H1 (cell line): ENCODE measurements around the gene SLC23A1. TPM values are rescaled to one million over a fixed set of nuclear protein-coding genes. Genes with fewer than 3 reads are reported as not detected.

Source experiments
- CTCF ChIA-PET: fragments of 300-600 bp; sonication (Branson Sonifier 250); formaldehyde crosslinking; loops from one replicate; lab custom pipeline; 2021; ENCODE audit not compliant: partially characterized antibody; lab: Charles Lee
- POLR2A ChIA-PET: fragments of 300-600 bp; sonication (Branson Sonifier 250); formaldehyde crosslinking; loops from one replicate; lab custom pipeline; 2021; ENCODE audit warnings: inconsistent platforms; ENCODE audit not compliant: partially characterized antibody; lab: Charles Lee
- DNase-seq, 2 experiments: peaks; one replicate each; pipeline versions ENCODE4 v3.0.0 to v3.0.0-alpha.2; 2010 to 2022; ENCODE audit warnings: low spot score in 2 of 2, low read depth in 1 of 2, mixed read lengths in 1 of 2
- FAIRE-seq: peaks from 2 replicates; lab custom pipeline; 2011; peaks lifted over from hg19 to GRCh38; lab: Jason Lieb, UNC
- H2AFZ ChIP-seq: 2 replicates; pipeline ENCODE4 v1.8.1; 2012; ENCODE audit warnings: low read length, inconsistent platforms
- H2AK5ac ChIP-seq: 2 replicates; pipeline ENCODE4 v1.6.1; 2013; ENCODE audit warnings: low read depth, low read length
- H2BK120ac ChIP-seq: replicated peaks from 2 replicates; pipeline ENCODE3; 2013; ENCODE audit warnings: low read depth, low read length, inconsistent platforms
- H2BK12ac ChIP-seq: 2 replicates; pipeline ENCODE4 v1.6.1; 2013; ENCODE audit warnings: low read depth, low read length
- H2BK15ac ChIP-seq: 2 replicates; pipeline ENCODE4 v1.6.1; 2013; ENCODE audit warnings: low read length
- H2BK20ac ChIP-seq: 2 replicates; pipeline ENCODE4 v1.6.1; 2013; ENCODE audit warnings: low read length
- H2BK5ac ChIP-seq: 2 replicates; pipeline ENCODE4 v1.6.1; 2013; ENCODE audit warnings: low read depth, low read length
- H3K14ac ChIP-seq: 2 replicates; pipeline ENCODE4 v1.6.1; 2013; ENCODE audit warnings: inconsistent platforms; ENCODE audit not compliant: insufficient read length
- H3K18ac ChIP-seq: 2 replicates; pipeline ENCODE4 v1.6.1; 2013; ENCODE audit warnings: low read length; ENCODE audit errors: extremely low read depth
- H3K23ac ChIP-seq: 2 replicates; pipeline ENCODE4 v1.6.1; 2013; ENCODE audit warnings: inconsistent platforms; ENCODE audit not compliant: insufficient read length
- H3K23me2 ChIP-seq: 2 replicates; pipeline ENCODE4 v1.6.1; 2013; ENCODE audit warnings: low read depth, low read length
- H3K27ac ChIP-seq: 2 replicates; pipeline ENCODE4 v1.6.1; 2011; ENCODE audit warnings: low read depth, low read length, inconsistent platforms
- H3K27me3 ChIP-seq, 4 experiments: replicated peaks in 1 of 4; 1 replicate in 1 of 4; 2 replicates in 3 of 4; pipeline versions ENCODE4 v1.6.1 to v1.8.1; 2011 to 2013; ENCODE audit warnings: low read length in 3 of 4, mild to moderate bottlenecking in 3 of 4, inconsistent platforms in 2 of 4, mixed read lengths in 2 of 4, moderate library complexity in 1 of 4; ENCODE audit not compliant: control insufficient read depth in 3 of 4, insufficient read depth in 3 of 4; ENCODE audit errors: extremely low read depth in 1 of 4
- H3K36me3 ChIP-seq, 4 experiments: 2 replicates each; pipeline versions ENCODE4 v1.6.1 to v1.8.1; 2011 to 2013; ENCODE audit warnings: mild to moderate bottlenecking in 4 of 4, low read length in 3 of 4, moderate library complexity in 2 of 4, control low read depth in 1 of 4, inconsistent platforms in 1 of 4; ENCODE audit not compliant: insufficient read depth in 4 of 4, control insufficient read depth in 2 of 4
- H3K4ac ChIP-seq: replicated peaks from 2 replicates; pipeline ENCODE3; 2013; ENCODE audit warnings: low read length, low read depth, mixed read lengths, inconsistent platforms; ENCODE audit not compliant: insufficient read length
- H3K4me1 ChIP-seq, 4 experiments: replicated peaks in 1 of 4; 1 replicate in 1 of 4; 2 replicates in 3 of 4; pipeline versions ENCODE4 v1.6.1 to v1.8.1; 2011 to 2013; ENCODE audit warnings: low read length in 3 of 4, inconsistent platforms in 2 of 4, mixed read lengths in 1 of 4; ENCODE audit not compliant: insufficient read depth in 4 of 4, control insufficient read depth in 3 of 4
- H3K4me2 ChIP-seq, 2 experiments: 2 replicates each; pipeline versions ENCODE4 v1.6.1 to v1.8.1; 2011 to 2013; ENCODE audit warnings: low read depth in 2 of 2, low read length in 2 of 2, control low read depth in 1 of 2, inconsistent platforms in 1 of 2, mild to moderate bottlenecking in 1 of 2; ENCODE audit not compliant: insufficient read depth in 1 of 2
- H3K4me3 ChIP-seq, 4 experiments: fragments of 200-600, 300-600 bp in 1 of 4; sonication (generic), shearing (Covaris generic), sonication (Bioruptor Twin) in 1 of 4; 2 replicates each; pipeline versions ENCODE4 v1.5.1 to v1.8.1; 2011 to 2016; ENCODE audit warnings: low read length in 4 of 4, low read depth in 3 of 4, control low read depth in 2 of 4, inconsistent platforms in 2 of 4, mild to moderate bottlenecking in 2 of 4, mixed read lengths in 1 of 4, moderate library complexity in 1 of 4; ENCODE audit not compliant: insufficient read depth in 2 of 4; ENCODE audit errors: extremely low read depth in 1 of 4
- H3K56ac ChIP-seq: replicated peaks from 2 replicates; pipeline ENCODE3; 2013; ENCODE audit warnings: low read depth, mild to moderate bottlenecking, mixed read lengths, low read length, inconsistent platforms; ENCODE audit not compliant: insufficient read length
- H3K79me1 ChIP-seq: 2 replicates; pipeline ENCODE4 v1.6.1; 2013; ENCODE audit warnings: low read depth, low read length, control low read depth
- H3K79me2 ChIP-seq, 2 experiments: 2 replicates each; pipeline versions ENCODE4 v1.6.1 to v1.8.1; 2012 to 2013; ENCODE audit warnings: low read length in 2 of 2, mild to moderate bottlenecking in 2 of 2, inconsistent platforms in 1 of 2; ENCODE audit not compliant: insufficient read depth in 2 of 2, control insufficient read depth in 1 of 2
- H3K9ac ChIP-seq, 4 experiments: replicated peaks in 1 of 4; 1 replicate in 1 of 4; 2 replicates in 3 of 4; pipeline versions ENCODE4 v1.6.1 to v1.8.1; 2011 to 2013; ENCODE audit warnings: low read depth in 3 of 4, low read length in 3 of 4, control low read depth in 2 of 4, mild to moderate bottlenecking in 2 of 4, moderate library complexity in 2 of 4, inconsistent platforms in 1 of 4; ENCODE audit errors: extremely low read depth in 1 of 4
- H3K9me3 ChIP-seq, 2 experiments: 2 replicates each; pipeline versions ENCODE4 v1.6.1 to v1.8.1; 2012 to 2013; ENCODE audit warnings: mild to moderate bottlenecking in 2 of 2, moderate library complexity in 2 of 2, control low read depth in 1 of 2, inconsistent platforms in 1 of 2, low read depth in 1 of 2, low read length in 1 of 2, mixed read lengths in 1 of 2; ENCODE audit not compliant: insufficient read depth in 2 of 2
- H4K20me1 ChIP-seq, 2 experiments: replicated peaks in 1 of 2; 2 replicates each; pipeline versions ENCODE3 to v1.8.1; 2011 to 2013; ENCODE audit warnings: inconsistent platforms in 2 of 2, low read length in 2 of 2, mild to moderate bottlenecking in 1 of 2; ENCODE audit not compliant: insufficient read depth in 2 of 2, control insufficient read depth in 1 of 2
- H4K5ac ChIP-seq: 2 replicates; pipeline ENCODE4 v1.6.1; 2013; ENCODE audit warnings: low read length, low read depth, mixed read lengths, inconsistent platforms; ENCODE audit not compliant: insufficient read length
- H4K8ac ChIP-seq: 2 replicates; pipeline ENCODE4 v1.8.0; 2013; ENCODE audit warnings: mild to moderate bottlenecking, moderate library complexity, low read length, inconsistent platforms; ENCODE audit not compliant: insufficient read depth; ENCODE audit errors: extremely low read depth
- H4K91ac ChIP-seq: replicated peaks from 2 replicates; pipeline ENCODE3; 2013; ENCODE audit warnings: low read length, mixed read lengths, inconsistent platforms; ENCODE audit not compliant: insufficient read length
- EZH2 ChIP-seq: fragments of 200-600 bp; sonication (generic); IDR thresholded peaks from 2 replicates; pipeline ENCODE4 v1.7.1; 2012; ENCODE audit warnings: low read depth, mild to moderate bottlenecking, moderate library complexity, low read length, inconsistent platforms; ENCODE audit not compliant: severe bottlenecking
- FOSL1 ChIP-seq: IDR thresholded peaks from 2 replicates; pipeline ENCODE4 v1.6.1; 2011; ENCODE audit warnings: mild to moderate bottlenecking, low read depth, low read length, moderate library complexity; ENCODE audit not compliant: insufficient read depth
- GTF2F1 ChIP-seq: IDR thresholded peaks from 2 replicates; pipeline ENCODE4 v1.6.1; 2012; ENCODE audit warnings: low read depth, low read length, improper control_type of control experiment, borderline replicate concordance
- HDAC6 ChIP-seq: IDR thresholded peaks from one replicate; pipeline ENCODE4 v1.7.1; 2012; ENCODE audit warnings: low read depth, mild to moderate bottlenecking, inconsistent platforms, low read length, moderate library complexity
- KDM1A ChIP-seq: fragments of 200-600, 300-600 bp; sonication (generic); IDR thresholded peaks from 2 replicates; pipeline ENCODE4 v1.7.1; 2016; ENCODE audit warnings: mild to moderate bottlenecking, low read length, borderline replicate concordance
- MAFK ChIP-seq: IDR thresholded peaks from 2 replicates; pipeline ENCODE4 v1.6.1; 2012; ENCODE audit warnings: low read depth, mild to moderate bottlenecking, improper control_type of control experiment, low read length
- MAX ChIP-seq: IDR thresholded peaks from 2 replicates; pipeline ENCODE4 v1.6.1; 2012; ENCODE audit warnings: inconsistent platforms
- POLR2AphosphoS5 ChIP-seq: IDR thresholded peaks from 2 replicates; pipeline ENCODE4 v1.6.1; 2011; ENCODE audit warnings: low read depth, low read length
- RFX5 ChIP-seq: IDR thresholded peaks from 2 replicates; pipeline ENCODE4 v1.6.1; 2011; ENCODE audit warnings: low read depth, low read length, improper control_type of control experiment, borderline replicate concordance
- SAP30 ChIP-seq: fragments of 300-600 bp; sonication (generic); IDR thresholded peaks from 2 replicates; pipeline ENCODE4 v1.7.1; 2012; ENCODE audit warnings: low read length, moderate library complexity, mild to moderate bottlenecking, inconsistent platforms; ENCODE audit not compliant: insufficient read depth, insufficient replicate concordance
- WGBS, 2 experiments: shearing (Covaris generic) in 1 of 2; methylation state at CpG; one replicate each; pipeline versions ENCODE4 v1.1.6 to v1.1.7; 2013 to 2015; ENCODE audit warnings: low lambda C conversion rate in 2 of 2, mixed read lengths in 2 of 2, inconsistent platforms in 1 of 2, low coverage in 1 of 2, missing lambda C conversion rate in 1 of 2; ENCODE audit not compliant: insufficient replicate concordance in 2 of 2, insufficient coverage in 1 of 2, insufficient read length in 1 of 2; ENCODE audit errors: extremely low coverage in 1 of 2, missing lambda C conversion rate in 1 of 2; 5-methylcytosine and 5-hydroxymethylcytosine counted together
- polyA plus RNA-seq, 7 experiments: library from polyadenylated mRNA; depleted of rRNA in 3 of 7; stranded (reverse) in 5 of 7; unstranded in 2 of 7; fragments of >200 nt in 5 of 7; fragments of 200-250 nt in 2 of 7; gene quantifications; 1 replicate in 5 of 7; 2 replicates in 1 of 7; 4 replicates in 1 of 7; pipeline versions ENCODE4 v1.2.1 to v1.2.3, GENCODE V29; 2011 to 2013; ENCODE audit warnings: missing spikeins in 2 of 7, mixed read lengths in 2 of 7
- total RNA-seq: library from RNA; stranded (reverse); fragmentation: NEBNext Ultra II Directional; extraction: Animal tissue kit (Norgen Biotek cat#: 25700); gene quantifications from 2 replicates; pipeline ENCODE4 v1.2.1, GENCODE V29; 2021

SLC23A1 gene
- total and polyA plus RNA-seq, 2 of the 8 experiments (the other 6 are each of a cell fraction or from before 2014, with no cell fraction given) = not detected

GRCh38 chr5:139360384-139360783, 22.7 kb downstream of the SLC23A1 start:
- WGBS, 2 experiments = 97% methylated on average over 3 of the region's 4 CpGs; no CpG with 5 or more reads in 1 of the 2 experiments
- Histone ChIP-seq H2BK5ac (no peak overlapping the region), H4K91ac (no peak overlapping the region), H3K9ac (no peak overlapping the region), H3K14ac (no peak overlapping the region), H3K23ac (no peak overlapping the region), H2BK20ac (no peak overlapping the region), H2AFZ (no peak overlapping the region), H2BK15ac (no peak overlapping the region), H4K5ac (no peak overlapping the region), H3K56ac (no peak overlapping the region), H4K20me1 (peaks cover 8 to 10% of the 10 kb centered on the region in 2 experiments), H4K8ac (no peak overlapping the region), H2BK120ac (no peak overlapping the region), H3K4ac (no peak overlapping the region), H2BK12ac (no peak overlapping the region), H2AK5ac (no peak overlapping the region), H3K79me1 (peaks cover 8% of the 10 kb centered on the region; the same call in 1 of the 2 replicates), H3K4me2 (no peak overlapping the region), H3K36me3 (peaks cover 13 to 20% (median 18%) of the 10 kb centered on the region in 4 experiments), H3K4me1 (no peaks in the 10 kb centered on the region), H3K18ac (no peak overlapping the region), H3K4me3 (no peak overlapping the region), H3K27ac (no peak overlapping the region), H3K9me3 (no peaks in the 10 kb centered on the region), H3K27me3 (no peaks in the 10 kb centered on the region), H3K23me2 (no peaks in the 10 kb centered on the region), H3K79me2 (peaks cover 12 to 67% of the 10 kb centered on the region in 2 experiments)
- DNase-seq (no peak), FAIRE-seq (no peak)
- ChIA-PET CTCF (interaction anchor here (1.1 kb wide), 2 partner anchors 31 to 87 kb away, joined by 3 to 4 read pairs; no protein-coding TSS in a partner anchor), POLR2A (interaction anchor here (1.8 to 2.6 kb wide), 2 partner anchors 13 to 67 kb away, joined by 3 to 9 read pairs; partner anchors contain the start of gene MATR3)
- TF ChIP-seq FOSL1 (no peak), KDM1A (no peak), POLR2AphosphoS5 (no peak), MAX (no peak), EZH2 (no peak), MAFK (no peak), RFX5 (no peak), GTF2F1 (no peak), HDAC6 (no peak), SAP30 (no peak)
